SK-N-SH treated with all-trans-retinoic acid at 6 μM for 48 hours (cell line): Measurements from ENCODE around the gene PTTG1IP.

ENCODE experiments used
- CREB5 ChIP-seq: fragments of 250-450 bp; sonication (Bioruptor Pico); IDR thresholded peaks from 2 replicates; pipeline ENCODE4 v1.5.1; 2020; ENCODE audit warnings: low read depth, mild to moderate bottlenecking, moderate library complexity
- CSRNP3 ChIP-seq: fragments of 250-450 bp; sonication (Bioruptor Pico); IDR thresholded peaks from 2 replicates; pipeline ENCODE4 v1.5.1; 2021; ENCODE audit warnings: mild to moderate bottlenecking, moderate library complexity
- ESRRG ChIP-seq: fragments of 250-450 bp; sonication (Bioruptor Pico); IDR thresholded peaks from 2 replicates; pipeline ENCODE4 v1.6.1; 2021; ENCODE audit warnings: mild to moderate bottlenecking
- SNAI2 ChIP-seq: fragments of 250-450 bp; sonication (Bioruptor Pico); IDR thresholded peaks from 2 replicates; pipeline ENCODE4 v1.5.0; 2020; ENCODE audit warnings: mild to moderate bottlenecking, moderate library complexity
- TOX ChIP-seq: fragments of 250-450 bp; sonication (Bioruptor Pico); IDR thresholded peaks from 2 replicates; pipeline ENCODE4 v1.8.0; 2021; ENCODE audit warnings: mild to moderate bottlenecking, moderate library complexity, borderline replicate concordance
- ZFP30 ChIP-seq: fragments of 450-650 bp; formaldehyde crosslinking; IDR thresholded peaks from 2 replicates; pipeline ENCODE4 v1.5.0; 2022; ENCODE audit warnings: mild to moderate bottlenecking, moderate library complexity
- ZNF70 ChIP-seq: fragments of 450-650 bp; formaldehyde crosslinking; IDR thresholded peaks from 2 replicates; pipeline ENCODE4 v1.5.0; 2020; ENCODE audit warnings: mild to moderate bottlenecking, moderate library complexity
- ZNF8 ChIP-seq: fragments of 450-650 bp; formaldehyde crosslinking; IDR thresholded peaks from 2 replicates; pipeline ENCODE4 v1.5.0; 2020; ENCODE audit warnings: mild to moderate bottlenecking, moderate library complexity

- no peak for TF ChIP-seq TOX (CRISPR knock-in tag)
- no peak for TF ChIP-seq CREB5 (CRISPR knock-in tag)
- TF ChIP-seq ZFP30 (CRISPR knock-in tag), result no peak
- no peak for TF ChIP-seq ZNF70 (CRISPR knock-in tag)
- no peak for TF ChIP-seq CSRNP3 (CRISPR knock-in tag)
- no peak for TF ChIP-seq ESRRG (CRISPR knock-in tag)
- TF ChIP-seq ZNF8, result no peak
- no peak for TF ChIP-seq SNAI2 (CRISPR knock-in tag)
These were observed 68.3 kb downstream of the PTTG1IP start for GRCh38 chr21:44805226-44805625.
